Omental fat pad (tissue), 4 donors: ENCODE data around the gene NTRK1. TPM values are rescaled to one million over a fixed set of nuclear protein-coding genes. Genes with fewer than 3 reads are reported as not detected.

ENCODE experiments used
- ATAC-seq: fragments of 150-250 bp; one replicate; pipeline ENCODE4 v1.9.1; 2016; ENCODE audit warnings: mild to moderate bottlenecking, moderate library complexity; ENCODE audit not compliant: low FRiP score
- DNase-seq: peaks from one replicate; pipeline ENCODE4 v3.0.0-alpha.2; 2019; ENCODE audit warnings: low spot score
- CTCF ChIP-seq, 3 donors: fragments of 450-650 bp; IDR thresholded peaks; one replicate each; pipeline ENCODE4 v1.5.1; 2016 to 2017; ENCODE audit warnings: antibody characterized with exemption in 3 of 3, mild to moderate bottlenecking in 3 of 3, moderate library complexity in 2 of 3
- total RNA-seq, 4 donors: library from RNA; depleted of rRNA; stranded (reverse); fragments of >200 nt; gene quantifications; one replicate each; pipeline ENCODE4 v1.1.0, GENCODE V29; 2016

NTRK1 gene
- total RNA-seq, 4 donors from 2014 or later = 1.3 to 6.3 (median 1.6) TPM

GRCh38 chr1:156848461-156849150 lies 12.1 kb upstream of the NTRK1 start:
- no peak for TF ChIP-seq CTCF (IDR thresholded peaks at IDR 0.05)
- DNase-seq (no peak), ATAC-seq (no peak)

GRCh38 chr1:156849151-156849496 lies 11.5 kb upstream of the NTRK1 start:
- DNase-seq (no peak), ATAC-seq (no peak)
- TF ChIP-seq CTCF (IDR thresholded peaks at IDR 0.05) = no peak

- DNase-seq (no peak), ATAC-seq (no peak)
- TF ChIP-seq CTCF (IDR thresholded peaks at IDR 0.05) = no peak
Measured at GRCh38 chr1:156851779-156852417, 8.8 kb upstream of the NTRK1 start.

GRCh38 chr1:156852418-156852874 lies 8.2 kb upstream of the NTRK1 start:
- ATAC-seq (no peak), DNase-seq (no peak)
- no peak for TF ChIP-seq CTCF (IDR thresholded peaks at IDR 0.05)

- TF ChIP-seq CTCF (IDR thresholded peaks at IDR 0.05) = no peak
- no peak for ATAC-seq
- DNase-seq = no peak
Measured at GRCh38 chr1:156853761-156854160, 6.9 kb upstream of the NTRK1 start.

GRCh38 chr1:156854634-156855033 lies 6.0 kb upstream of the NTRK1 start:
- no peak for ATAC-seq
- no peak for DNase-seq
- no peak for TF ChIP-seq CTCF (IDR thresholded peaks at IDR 0.05)

DNA sequence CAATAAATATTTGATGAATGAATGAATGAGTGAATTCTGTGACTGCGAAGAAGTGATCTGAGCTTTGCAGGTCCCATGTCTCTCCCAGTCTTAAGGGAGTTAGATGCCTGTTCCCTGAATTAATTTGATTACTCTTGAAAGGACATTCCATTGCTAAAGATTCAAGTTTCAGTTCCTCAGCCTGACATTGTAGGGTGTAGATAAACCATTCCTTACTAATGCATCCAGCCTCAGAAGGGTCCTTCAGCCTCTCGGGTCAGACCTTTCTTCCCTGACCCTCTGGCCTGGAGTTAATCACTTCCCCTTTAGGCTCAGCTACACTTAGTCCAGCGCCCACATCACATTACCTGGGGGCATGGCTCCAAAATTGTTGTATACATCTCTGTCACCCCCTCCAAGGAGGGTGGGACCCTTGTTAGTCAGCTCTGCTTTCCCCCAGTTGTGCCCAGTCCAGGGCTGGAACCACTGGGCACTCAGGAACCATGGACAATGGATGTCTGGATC lies 4.3 kb upstream of the NTRK1 start:
- TF ChIP-seq CTCF (IDR thresholded peaks at IDR 0.05) = no peak
- ATAC-seq (no peak), DNase-seq (no peak)
